GM20431 (cell line): ENCODE results near the gene DNAJC5.
"Not testable (repeated sequence)": the region's sequence is repeated elsewhere in the genome, so short reads cannot be mapped to it uniquely, and the experiment has no call there.

Source experiments
- in situ Hi-C: fragments of 300-500 bp; cut with MseI, MboI; formaldehyde crosslinking; loops from one replicate; pipeline ENCODE4 v1.15.0; 2020; ENCODE audit warnings: low sequenced_read_pairs; ENCODE audit not compliant: unreplicated experiment

Gene DNAJC5

DNA sequence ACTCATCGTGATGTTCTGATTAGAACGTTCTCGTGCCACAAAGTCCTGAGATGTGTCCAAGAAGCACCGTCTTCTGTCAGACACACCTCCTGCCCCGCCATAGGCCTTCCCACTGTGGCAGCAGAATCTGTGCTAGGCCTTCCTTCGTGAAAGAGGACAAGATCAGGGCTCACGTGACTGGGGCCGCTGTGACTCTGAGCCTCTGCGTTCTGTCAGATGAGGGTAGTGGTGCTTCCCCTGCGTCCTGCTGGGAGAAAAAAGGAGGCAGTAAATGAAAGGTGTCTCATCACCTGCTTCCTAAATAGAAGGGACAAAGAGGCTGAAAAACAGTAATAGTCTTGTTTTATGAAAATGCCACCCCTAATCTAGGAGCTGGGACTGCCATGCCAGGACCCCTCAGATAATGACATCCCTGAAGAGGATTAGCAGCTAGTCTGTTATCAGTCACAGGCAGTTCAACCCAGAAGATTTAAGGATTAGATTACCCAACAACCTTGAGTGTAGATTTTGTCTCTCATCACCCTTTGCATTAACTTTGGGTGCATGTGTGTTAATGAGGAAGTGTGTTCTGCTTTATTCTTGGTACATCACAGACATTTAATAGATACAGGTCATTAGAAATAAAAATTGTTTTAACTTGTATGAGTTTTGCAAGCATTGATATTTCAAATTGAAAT lies 4.1 kb downstream of the DNAJC5 start:
- in situ Hi-C loops, result no loop called here

- in situ Hi-C loops, result no loop called here
These were observed 5.5 kb downstream of the DNAJC5 start for GRCh38 chr20:63900413-63900812.

- in situ Hi-C loops, result no loop called here
These were observed 9.1 kb downstream of the DNAJC5 start for GRCh38 chr20:63903796-63904561.

DNA sequence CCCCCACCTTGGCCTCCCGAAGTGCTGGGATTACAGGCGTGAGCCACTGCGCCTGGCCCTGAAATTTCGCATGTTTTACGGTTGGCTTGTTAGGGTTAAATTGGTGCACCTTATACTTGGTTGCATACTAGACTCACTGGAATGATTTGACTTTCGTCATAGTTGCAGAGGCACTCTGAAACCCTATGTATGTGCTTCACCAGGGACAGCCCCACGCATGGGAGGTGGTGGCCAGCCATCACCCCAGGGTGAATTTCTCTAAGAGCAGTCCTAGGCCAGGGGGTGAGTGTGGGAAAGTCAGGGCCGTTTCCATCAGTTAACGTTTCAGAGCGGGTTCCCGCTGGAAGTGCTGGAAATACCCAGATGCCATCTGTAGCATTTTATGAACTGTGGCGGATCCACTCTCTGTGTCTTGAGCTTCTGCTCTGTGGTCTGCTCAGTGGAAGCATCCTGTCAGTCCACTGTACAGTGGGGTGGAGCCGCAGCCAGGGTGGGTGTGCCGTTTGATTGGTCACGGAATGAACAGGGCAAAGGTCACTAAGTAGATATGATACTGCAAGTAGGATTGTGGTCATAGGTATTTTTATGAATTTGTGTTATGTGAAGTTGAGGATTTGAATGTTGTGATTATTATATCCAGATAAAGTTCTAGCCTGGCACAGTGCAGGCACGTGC lies 13.2 kb downstream of the DNAJC5 start:
- in situ Hi-C loops, result no loop called here

GRCh38 chr20:63911176-63911575 lies 16.2 kb downstream of the DNAJC5 start:
- in situ Hi-C loops, result no loop called here

- in situ Hi-C loops, result no loop called here
These were observed 18.8 kb downstream of the DNAJC5 start for GRCh38 chr20:63913768-63914167.

DNA sequence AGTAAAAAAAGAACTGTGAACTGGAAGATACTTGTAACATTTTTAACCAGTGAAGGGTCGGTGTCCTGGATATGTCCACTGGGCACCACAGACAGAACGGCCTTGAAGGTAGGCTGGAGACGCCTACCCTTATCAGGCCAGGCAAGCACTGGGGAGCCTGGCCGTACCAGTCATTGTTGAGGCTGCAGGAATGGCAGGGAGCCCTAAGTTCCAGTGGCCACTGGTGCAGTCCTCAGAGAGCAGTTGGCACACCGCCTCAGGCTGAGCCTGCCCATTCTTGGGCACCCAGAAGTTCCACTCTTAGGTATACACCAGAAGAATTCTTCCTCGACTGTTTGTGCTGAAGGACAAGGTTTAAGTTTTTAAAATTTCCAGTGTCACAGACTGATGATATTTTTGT lies 20.5 kb downstream of the DNAJC5 start:
- in situ Hi-C loops, result no loop called here

GRCh38 chr20:63916371-63916939 lies 21.5 kb downstream of the DNAJC5 start:
- in situ Hi-C loops, result not testable (repeated sequence)

GRCh38 chr20:63917811-63918210 lies 22.9 kb downstream of the DNAJC5 start:
- in situ Hi-C loops, result no loop called here

- in situ Hi-C loops, result no loop called here
These were observed 24.2 kb downstream of the DNAJC5 start for GRCh38 chr20:63919130-63919529.

DNA sequence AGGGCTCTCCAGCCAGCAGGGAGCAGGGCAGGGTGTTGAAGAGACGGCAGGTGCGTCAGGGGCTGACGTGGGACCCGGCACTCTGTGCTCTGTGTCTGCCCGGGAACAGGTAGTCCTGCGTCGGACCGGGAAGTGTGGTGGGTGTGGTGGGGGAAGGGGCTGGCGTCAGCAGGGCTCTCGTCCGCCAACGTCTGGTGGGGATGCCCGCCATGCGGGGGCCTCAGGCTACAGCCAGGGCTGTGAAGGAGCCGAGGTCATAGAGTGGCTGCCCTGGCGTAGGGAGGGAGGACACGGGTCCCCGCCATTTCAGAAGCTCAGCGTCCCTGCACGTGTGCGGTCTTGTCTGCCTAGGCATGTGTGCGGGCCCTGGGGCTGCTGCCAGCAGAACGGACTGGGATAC lies 25.3 kb downstream of the DNAJC5 start:
- in situ Hi-C loops, result no loop called here

DNA sequence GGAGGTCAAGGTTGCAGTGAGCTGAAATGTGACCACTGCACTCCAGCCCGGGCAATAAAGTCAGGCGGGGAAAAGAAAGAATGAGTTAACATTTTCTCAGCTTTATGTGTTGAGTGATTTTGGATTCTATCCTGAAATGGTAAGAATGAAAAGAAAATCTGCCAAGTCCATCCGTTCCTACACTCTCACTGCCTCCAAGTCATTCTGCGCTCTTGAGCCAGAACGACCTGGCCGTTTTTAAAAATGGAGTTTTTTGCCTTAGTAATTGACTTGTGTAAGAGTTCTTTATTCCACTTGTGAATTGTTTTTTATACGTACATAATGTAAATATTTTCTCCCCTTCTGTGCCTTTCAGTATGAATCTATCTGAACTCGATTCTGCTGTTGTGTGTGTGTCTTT lies 28.7 kb downstream of the DNAJC5 start:
- in situ Hi-C loops, result no loop called here

- in situ Hi-C loops, result no loop called here
These were observed 29.3 kb downstream of the DNAJC5 start for GRCh38 chr20:63924241-63924640.

GRCh38 chr20:63926298-63926697 lies 31.4 kb downstream of the DNAJC5 start:
- in situ Hi-C loops, result no loop called here

GRCh38 chr20:63929071-63929470 lies 34.1 kb downstream of the DNAJC5 start:
- in situ Hi-C loops, result no loop called here

DNA sequence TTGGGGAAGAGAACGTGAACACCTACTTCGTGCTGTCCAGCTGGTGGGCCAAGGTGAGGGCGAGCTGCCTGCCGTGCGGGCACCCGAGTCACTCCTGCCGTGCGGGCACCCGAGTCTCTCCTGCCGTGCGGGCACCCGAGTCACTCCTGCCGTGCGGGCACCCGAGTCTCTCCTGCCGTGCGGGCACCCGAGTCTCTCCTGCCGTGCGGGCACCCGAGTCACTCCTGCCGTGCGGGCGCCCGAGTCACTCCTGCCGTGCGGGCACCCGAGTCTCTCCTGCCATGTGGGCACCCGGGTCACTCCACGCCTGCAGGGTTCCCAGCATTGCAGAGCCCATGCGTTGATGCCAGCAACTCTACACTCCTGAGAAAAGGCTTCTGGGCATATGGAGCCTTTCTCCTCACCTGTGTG lies 34.6 kb downstream of the DNAJC5 start:
- in situ Hi-C loops, result not testable (repeated sequence)

DNA sequence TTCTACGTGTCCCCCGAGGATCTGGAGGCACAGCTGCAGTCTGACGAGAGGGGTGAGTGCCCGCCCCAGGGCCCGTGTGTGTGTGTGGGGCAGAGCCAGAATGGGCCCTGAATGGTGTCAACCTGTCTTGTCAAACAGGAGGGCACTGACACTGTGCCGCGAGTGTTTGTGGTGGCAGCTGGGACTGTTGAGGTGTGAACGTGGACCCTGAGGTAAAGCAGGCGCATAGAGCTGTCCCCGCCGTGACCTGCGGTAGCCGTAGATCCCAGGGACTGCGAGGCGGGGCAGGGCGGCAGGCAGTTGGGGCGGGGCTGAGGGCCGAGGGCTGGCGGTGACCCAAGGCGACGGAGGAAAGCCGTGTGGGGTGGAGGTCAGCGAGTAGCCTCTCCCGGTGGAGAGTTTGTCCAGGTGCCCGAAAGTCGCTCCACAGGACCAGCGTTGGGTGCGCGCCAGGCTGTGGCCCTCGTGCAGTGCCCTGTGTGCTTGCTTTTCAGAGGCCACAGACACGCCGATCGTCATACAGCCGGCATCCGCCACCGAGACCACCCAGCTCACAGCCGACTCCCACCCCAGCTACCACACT lies 36.1 kb downstream of the DNAJC5 start:
- in situ Hi-C loops, result no loop called here

GRCh38 chr20:63931735-63932134 lies 36.8 kb downstream of the DNAJC5 start:
- in situ Hi-C loops, result no loop called here

- in situ Hi-C loops, result no loop called here
These were observed 37.8 kb downstream of the DNAJC5 start for GRCh38 chr20:63932606-63933160.

- in situ Hi-C loops, result no loop called here
These were observed 38.7 kb downstream of the DNAJC5 start for GRCh38 chr20:63933646-63934045.
